ENCODE data around the gene QRFP. TPM values are rescaled to one million over a fixed set of nuclear protein-coding genes. Genes with fewer than 3 reads are reported as not detected.
"Not testable (repeated sequence)": the region's sequence is repeated elsewhere in the genome, so short reads cannot be mapped to it uniquely, and the experiment has no call there.

The QRFP gene
- polyA plus RNA-seq, 1 donor, result 0.36 TPM

DNA sequence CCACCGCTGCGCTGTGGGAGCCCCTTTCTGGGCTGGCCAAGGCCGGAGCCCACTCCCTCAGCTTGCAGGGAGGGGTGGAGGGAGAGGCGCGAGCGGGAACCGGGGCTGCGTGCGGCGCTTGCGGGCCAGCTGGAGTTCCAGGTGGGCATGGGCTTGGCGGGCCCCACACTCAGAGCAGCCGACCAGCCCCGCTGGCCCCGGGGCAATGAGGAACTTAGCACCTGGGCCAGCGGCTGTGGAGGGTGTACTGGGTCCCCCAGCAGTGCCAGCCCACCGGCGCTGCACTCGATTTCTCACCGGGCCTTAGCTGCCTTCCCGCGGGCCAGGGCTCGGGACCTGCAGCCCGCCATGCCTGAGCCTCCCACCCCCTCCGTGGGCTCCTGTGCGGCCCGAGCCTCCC lies 13.4 kb upstream of the QRFP start:
- DNase-seq; H3K27ac ChIP-seq (ENCODE audit: low read length); H3K4me3 ChIP-seq (ENCODE audit: low read length); H3K9me3 ChIP-seq (ENCODE audit: control insufficient read depth, low read depth, low read length); H3K36me3 ChIP-seq (ENCODE audit: control insufficient read depth, insufficient read depth, low read length); H3K4me1 ChIP-seq (ENCODE audit: control insufficient read depth, insufficient read depth, low read length): not testable (repeated sequence)
- H3K27me3 ChIP-seq (ENCODE audit: control insufficient read depth, insufficient read depth, low read length), result peaks cover 25% of the 10 kb centered on the region
- no CpG with 5 or more reads among the region's 27 CpGs for WGBS (ENCODE audit: insufficient coverage, low lambda C conversion rate)

- peaks cover 20% of the 10 kb centered on the region for H3K27me3 ChIP-seq (ENCODE audit: control insufficient read depth, insufficient read depth, low read length)
- H3K4me1 ChIP-seq (ENCODE audit: control insufficient read depth, insufficient read depth, low read length), result no peaks in the 10 kb centered on the region
Observed at GRCh38 chr9:130908878-130909355, 12.3 kb upstream of the QRFP start.

GRCh38 chr9:130908146-130908877 lies 11.7 kb upstream of the QRFP start:
- no CpG with 5 or more reads among the region's 22 CpGs for WGBS (ENCODE audit: insufficient coverage, low lambda C conversion rate)

More at GRCh38 chr9:130908878-130909355, 12.3 kb upstream of the QRFP start:
- no peaks in the 10 kb centered on the region for H3K36me3 ChIP-seq (ENCODE audit: control insufficient read depth, insufficient read depth, low read length)
- H3K9me3 ChIP-seq (ENCODE audit: control insufficient read depth, low read depth, low read length), result no peaks in the 10 kb centered on the region
- no CpG with 5 or more reads among the region's 19 CpGs for WGBS (ENCODE audit: insufficient coverage, low lambda C conversion rate)
- H3K27ac ChIP-seq (ENCODE audit: low read length), result no peak overlapping the region
- no peak overlapping the region for H3K4me3 ChIP-seq (ENCODE audit: low read length)
- DNase-seq, result no peak

GRCh38 chr9:130906735-130907416 lies 10.3 kb upstream of the QRFP start:
- Histone ChIP-seq H3K4me1 (ENCODE audit: control insufficient read depth, insufficient read depth, low read length) (no peaks in the 10 kb centered on the region), H3K4me3 (ENCODE audit: low read length) (no peak overlapping the region), H3K27ac (ENCODE audit: low read length) (no peak overlapping the region), H3K36me3 (ENCODE audit: control insufficient read depth, insufficient read depth, low read length) (no peaks in the 10 kb centered on the region), H3K27me3 (ENCODE audit: control insufficient read depth, insufficient read depth, low read length) (peaks cover 12% of the 10 kb centered on the region), H3K9me3 (ENCODE audit: control insufficient read depth, low read depth, low read length) (no peaks in the 10 kb centered on the region)
- 54% methylated on average over 3 of the region's 21 CpGs for WGBS (ENCODE audit: insufficient coverage, low lambda C conversion rate)
- no peak for DNase-seq

More at GRCh38 chr9:130908146-130908877, 11.7 kb upstream of the QRFP start:
- Histone ChIP-seq H3K27ac (ENCODE audit: low read length) (no peak overlapping the region), H3K27me3 (ENCODE audit: control insufficient read depth, insufficient read depth, low read length) (peaks cover 17% of the 10 kb centered on the region), H3K9me3 (ENCODE audit: control insufficient read depth, low read depth, low read length) (no peaks in the 10 kb centered on the region), H3K4me1 (ENCODE audit: control insufficient read depth, insufficient read depth, low read length) (no peaks in the 10 kb centered on the region), H3K36me3 (ENCODE audit: control insufficient read depth, insufficient read depth, low read length) (no peaks in the 10 kb centered on the region), H3K4me3 (ENCODE audit: low read length) (no peak overlapping the region)
- no peak for DNase-seq

DNA sequence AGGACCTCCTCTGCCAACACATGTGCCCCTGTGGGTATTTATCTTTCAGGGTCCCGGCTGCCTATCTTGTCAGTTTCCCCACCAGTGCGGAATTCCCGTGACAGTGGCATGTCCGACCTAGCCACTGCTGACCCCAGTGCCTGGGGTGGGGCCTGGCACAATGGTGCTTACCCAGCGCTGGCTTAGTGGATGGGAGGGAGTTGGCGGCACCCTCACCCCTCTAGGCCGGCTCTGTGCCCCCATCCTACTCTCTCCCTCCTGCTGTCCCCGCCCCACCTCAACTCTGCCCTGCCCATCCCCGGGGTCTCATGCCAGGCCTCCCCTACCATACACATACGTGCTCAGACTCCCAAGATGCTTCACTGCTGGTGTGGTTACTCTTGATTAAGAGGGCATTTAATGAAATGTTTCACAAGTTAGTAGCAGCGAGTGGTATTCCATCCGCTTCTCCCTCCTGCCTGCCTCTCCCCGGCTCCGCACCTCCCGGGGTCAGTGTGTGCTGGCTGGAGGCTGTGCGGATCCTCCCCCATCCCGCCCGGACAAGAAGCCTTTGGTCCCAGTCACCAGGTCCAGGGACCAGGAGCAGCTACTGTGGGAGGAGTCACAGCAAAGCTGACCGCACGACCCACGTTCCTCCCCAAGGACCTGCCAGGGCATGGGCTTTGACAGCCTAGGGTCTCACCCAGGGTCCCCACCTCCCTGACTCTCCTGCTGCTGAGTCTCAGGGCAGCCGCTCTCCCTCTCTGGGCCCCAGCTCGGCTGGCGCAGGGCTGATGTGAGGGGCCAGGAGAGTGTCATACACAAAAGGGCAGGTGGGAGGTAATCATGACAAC lies 9.5 kb upstream of the QRFP start:
- H3K9me3 ChIP-seq (ENCODE audit: control insufficient read depth, low read depth, low read length), result no peaks in the 10 kb centered on the region
- 80% methylated on average over 2 of the region's 24 CpGs for WGBS (ENCODE audit: insufficient coverage, low lambda C conversion rate)
- H3K27ac ChIP-seq (ENCODE audit: low read length), result no peak overlapping the region
- peaks cover 16% of the 10 kb centered on the region for H3K27me3 ChIP-seq (ENCODE audit: control insufficient read depth, insufficient read depth, low read length)
- H3K4me3 ChIP-seq (ENCODE audit: low read length), result no peak overlapping the region
- H3K36me3 ChIP-seq (ENCODE audit: control insufficient read depth, insufficient read depth, low read length), result no peaks in the 10 kb centered on the region
- no peaks in the 10 kb centered on the region for H3K4me1 ChIP-seq (ENCODE audit: control insufficient read depth, insufficient read depth, low read length)
- DNase-seq, result no peak

- peaks cover 24% of the 10 kb centered on the region for H3K27me3 ChIP-seq (ENCODE audit: control insufficient read depth, insufficient read depth, low read length)
- H3K9me3 ChIP-seq (ENCODE audit: control insufficient read depth, low read depth, low read length), result no peaks in the 10 kb centered on the region
- DNase-seq, result no peak
- no peaks in the 10 kb centered on the region for H3K36me3 ChIP-seq (ENCODE audit: control insufficient read depth, insufficient read depth, low read length)
- H3K4me3 ChIP-seq (ENCODE audit: low read length), result no peak overlapping the region
- WGBS (ENCODE audit: insufficient coverage, low lambda C conversion rate), result no CpG with 5 or more reads among the region's 24 CpGs
- no peak overlapping the region for H3K27ac ChIP-seq (ENCODE audit: low read length)
- H3K4me1 ChIP-seq (ENCODE audit: control insufficient read depth, insufficient read depth, low read length), result no peaks in the 10 kb centered on the region
Observed at GRCh38 chr9:130905125-130905901, 8.7 kb upstream of the QRFP start.

DNA sequence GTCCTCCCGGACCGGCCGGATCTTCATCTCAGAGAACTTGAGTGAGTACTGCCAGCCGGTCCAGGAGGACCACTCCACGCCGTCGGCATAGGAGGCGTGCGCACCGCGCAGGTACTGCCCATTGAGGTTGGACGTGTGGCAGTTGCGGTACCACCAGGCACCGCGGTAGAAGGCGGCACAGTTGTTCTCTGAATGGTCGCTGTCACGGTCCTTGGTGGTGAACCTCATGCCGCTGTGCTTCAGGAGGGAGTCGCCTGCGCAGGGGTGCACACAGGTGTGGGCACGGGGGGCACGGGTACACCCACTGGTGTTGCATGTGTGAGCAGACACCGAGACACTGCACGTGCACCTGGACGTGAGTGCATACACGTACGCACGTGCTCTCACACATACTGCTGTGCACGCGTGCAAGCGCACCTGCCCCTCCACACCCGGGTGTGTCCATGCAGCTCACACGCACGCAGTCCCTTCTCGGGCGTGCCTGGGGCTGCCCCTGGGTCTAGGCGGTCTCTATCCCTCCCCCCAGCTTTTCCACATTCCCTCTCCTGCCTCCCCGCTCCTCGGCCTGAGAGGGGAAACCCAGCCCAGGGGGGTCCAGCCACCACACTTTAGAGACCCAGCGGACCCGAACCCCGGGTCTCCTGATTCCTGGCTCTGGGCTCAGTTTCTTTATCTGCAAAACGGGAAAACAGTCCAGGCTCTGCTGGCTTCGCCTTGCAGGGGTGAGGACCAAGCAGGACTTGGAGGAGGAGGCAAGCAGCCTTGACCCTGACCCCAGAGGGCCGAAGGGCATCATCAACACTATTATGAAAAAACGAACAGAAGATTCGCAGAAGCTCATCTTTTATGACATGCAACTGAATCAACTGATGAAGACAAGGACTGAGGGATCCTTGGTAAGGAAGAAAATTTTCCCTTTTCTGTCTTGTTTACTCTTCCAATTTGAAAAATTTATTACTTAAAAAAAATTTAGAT lies 7.7 kb upstream of the QRFP start:
- H3K9me3 ChIP-seq (ENCODE audit: control insufficient read depth, low read depth, low read length), result no peaks in the 10 kb centered on the region
- DNase-seq, result no peak
- WGBS (ENCODE audit: insufficient coverage, low lambda C conversion rate), result 80% methylated on average over 1 of the region's 48 CpGs
- peaks cover 34% of the 10 kb centered on the region for H3K27me3 ChIP-seq (ENCODE audit: control insufficient read depth, insufficient read depth, low read length)
- no peak overlapping the region for H3K27ac ChIP-seq (ENCODE audit: low read length)
- peaks cover 1% of the 10 kb centered on the region for H3K4me1 ChIP-seq (ENCODE audit: control insufficient read depth, insufficient read depth, low read length)
- H3K4me3 ChIP-seq (ENCODE audit: low read length), result no peak overlapping the region
- no peaks in the 10 kb centered on the region for H3K36me3 ChIP-seq (ENCODE audit: control insufficient read depth, insufficient read depth, low read length)

DNA sequence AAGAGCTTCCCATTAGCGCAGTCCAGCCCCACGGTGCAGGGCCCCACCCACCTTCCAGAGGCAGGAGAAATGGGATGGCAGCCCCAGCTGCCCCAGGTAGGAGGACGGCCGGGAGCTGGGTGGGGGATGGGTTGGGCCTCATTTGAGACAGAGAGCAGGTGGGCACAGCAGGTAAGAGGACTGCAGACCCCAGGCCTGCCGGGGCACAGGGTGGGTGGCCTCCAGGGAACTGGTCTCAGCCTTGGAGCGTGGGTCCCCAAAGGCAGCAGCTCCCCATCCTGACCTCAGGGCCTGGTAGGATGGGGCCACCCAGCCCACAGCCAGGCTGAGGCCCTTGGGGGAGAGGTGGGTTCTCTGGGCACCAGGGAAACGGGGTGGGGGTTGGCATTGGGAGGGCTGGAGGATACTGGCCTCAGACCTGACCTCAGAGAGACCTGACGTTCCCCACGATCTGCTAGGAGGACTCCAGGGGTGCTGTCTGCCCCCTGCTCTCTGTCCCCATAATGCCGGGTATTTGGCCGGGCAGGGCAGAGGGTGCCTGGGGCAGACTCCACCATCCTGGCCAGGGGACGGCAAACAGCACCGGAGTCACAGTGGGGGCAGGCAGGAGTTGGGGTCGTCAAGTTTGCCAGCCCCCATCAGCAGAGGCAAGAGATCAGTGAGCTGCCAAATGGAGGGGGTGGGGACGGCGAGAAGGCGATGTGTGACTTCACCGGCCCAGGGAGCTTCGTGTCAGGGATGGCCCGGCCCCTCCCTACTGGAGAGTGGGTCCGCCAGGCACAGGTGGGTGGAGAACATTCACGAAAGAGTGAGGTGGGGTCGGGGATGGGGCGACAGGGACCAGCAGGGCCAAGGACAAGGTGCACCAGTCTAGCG lies 6.8 kb upstream of the QRFP start:
- no peak overlapping the region for H3K27ac ChIP-seq (ENCODE audit: low read length)
- no peaks in the 10 kb centered on the region for H3K36me3 ChIP-seq (ENCODE audit: control insufficient read depth, insufficient read depth, low read length)
- H3K9me3 ChIP-seq (ENCODE audit: control insufficient read depth, low read depth, low read length), result no peaks in the 10 kb centered on the region
- H3K4me3 ChIP-seq (ENCODE audit: low read length), result no peak overlapping the region
- no peak for DNase-seq
- H3K27me3 ChIP-seq (ENCODE audit: control insufficient read depth, insufficient read depth, low read length), result peaks cover 37% of the 10 kb centered on the region
- H3K4me1 ChIP-seq (ENCODE audit: control insufficient read depth, insufficient read depth, low read length), result peaks cover 3% of the 10 kb centered on the region
- no CpG with 5 or more reads among the region's 25 CpGs for WGBS (ENCODE audit: insufficient coverage, low lambda C conversion rate)
